ENCODE data around the gene ETV3. TPM values are rescaled to one million over a fixed set of nuclear protein-coding genes. Genes with fewer than 3 reads are reported as not detected.
"Not testable (repeated sequence)": the region's sequence is repeated elsewhere in the genome, so short reads cannot be mapped to it uniquely, and the experiment has no call there.

The ETV3 gene
- 11.3 and 13.8 TPM in 2 replicates for total RNA-seq (2014; rRNA removed; shearing (Covaris generic))
- polyA plus RNA-seq (2014; cell fraction: nucleus; rRNA removed) = 3.7 and 8.2 TPM in 2 replicates

- peak; percentile 95 for DNase-seq (ENCODE audit: extremely low read depth, low read depth)
These were observed at the start of gene ETV3 for GRCh38 chr1:157138220-157139051. TSS of gene ETV3 (minus strand) at chr1:157138395. CDS start at chr1:157136352, 2,043 bp downstream.

GRCh38 chr1:157186281-157186992 is 48.2 kb upstream of the ETV3 start:
- DNase-seq (ENCODE audit: extremely low read depth, low read depth) = no peak

GRCh38 chr1:157183870-157184269 is 45.7 kb upstream of the ETV3 start:
- no peak for DNase-seq (ENCODE audit: extremely low read depth, low read depth)

GRCh38 chr1:157182371-157182770 is 44.2 kb upstream of the ETV3 start:
- not testable (repeated sequence) for DNase-seq (ENCODE audit: extremely low read depth, low read depth)

DNA sequence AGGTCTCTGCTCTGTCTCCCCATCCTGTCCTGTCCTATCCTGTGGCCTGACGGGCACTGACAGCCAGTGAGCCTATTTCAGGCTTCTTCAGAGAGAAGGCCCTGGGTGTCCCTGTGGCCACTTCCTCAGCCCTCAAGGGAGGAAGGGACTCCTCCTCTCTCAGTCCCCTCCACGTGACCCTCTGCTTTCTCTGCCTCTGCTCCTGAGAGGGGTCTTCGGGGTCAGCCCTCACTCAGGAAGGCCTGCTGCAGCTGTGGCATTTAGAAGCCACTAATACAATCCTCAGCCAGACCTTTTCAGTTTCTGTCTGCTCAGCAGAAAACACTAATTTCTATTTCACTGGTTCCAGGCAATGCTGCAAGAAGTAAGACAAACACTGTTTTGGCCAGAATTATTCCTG is 43.6 kb upstream of the ETV3 start:
- no peak for DNase-seq (ENCODE audit: extremely low read depth, low read depth)

GRCh38 chr1:157181258-157181657 is 43.1 kb upstream of the ETV3 start:
- no peak for DNase-seq (ENCODE audit: extremely low read depth, low read depth)

DNA sequence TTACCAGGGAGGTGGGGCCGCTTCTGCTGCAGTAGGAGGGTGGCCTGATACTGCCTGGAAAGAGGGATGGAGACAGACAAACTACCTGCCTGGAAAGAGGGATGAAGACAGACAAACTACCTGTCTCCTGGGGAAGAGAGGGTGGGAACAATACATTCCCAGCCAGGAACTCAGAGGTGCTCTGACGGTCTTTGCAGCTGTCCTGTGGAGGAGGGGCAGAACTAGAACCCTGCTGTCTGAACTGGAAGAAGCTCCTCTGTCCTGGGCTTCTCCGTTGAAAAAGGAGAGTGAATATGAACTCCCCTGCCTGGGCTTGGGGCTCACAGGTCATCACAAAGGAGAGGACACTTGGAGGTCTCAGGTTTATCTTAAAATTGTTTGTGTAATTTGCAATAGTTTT is 40.3 kb upstream of the ETV3 start:
- DNase-seq (ENCODE audit: extremely low read depth, low read depth) = no peak

DNA sequence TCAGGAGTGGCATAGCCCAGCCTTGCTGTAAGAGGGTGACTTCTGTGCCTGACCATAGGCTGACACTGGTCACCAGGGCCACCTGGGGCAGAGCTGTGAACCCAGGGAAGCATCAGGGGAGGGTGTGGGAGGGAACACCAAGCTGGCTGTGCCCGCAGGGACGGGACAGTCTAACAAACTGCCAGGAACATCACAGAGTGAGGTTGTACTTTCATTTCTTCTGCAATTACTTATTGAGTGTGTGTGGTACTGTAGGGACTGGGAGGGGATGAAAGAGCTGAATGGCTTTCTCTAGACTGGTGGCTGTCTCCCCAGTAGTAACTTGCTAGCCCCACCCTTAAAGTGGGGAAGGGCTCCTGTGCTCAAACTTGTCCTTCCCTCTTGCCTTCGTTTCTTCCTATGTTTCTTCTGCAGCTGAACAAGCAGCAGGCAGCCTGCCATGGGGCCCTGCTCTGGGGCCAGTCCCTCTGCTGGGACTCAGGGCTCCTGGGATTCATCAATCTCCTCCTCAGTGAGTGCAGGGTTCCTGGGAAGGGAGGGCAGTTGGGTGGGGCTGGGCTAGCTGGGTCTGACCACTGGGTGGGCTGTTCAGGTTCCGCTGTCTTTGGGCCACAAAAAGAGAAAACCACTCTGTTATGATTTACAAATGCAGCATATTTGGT is 39.7 kb upstream of the ETV3 start:
- DNase-seq (ENCODE audit: extremely low read depth, low read depth) = no peak

DNA sequence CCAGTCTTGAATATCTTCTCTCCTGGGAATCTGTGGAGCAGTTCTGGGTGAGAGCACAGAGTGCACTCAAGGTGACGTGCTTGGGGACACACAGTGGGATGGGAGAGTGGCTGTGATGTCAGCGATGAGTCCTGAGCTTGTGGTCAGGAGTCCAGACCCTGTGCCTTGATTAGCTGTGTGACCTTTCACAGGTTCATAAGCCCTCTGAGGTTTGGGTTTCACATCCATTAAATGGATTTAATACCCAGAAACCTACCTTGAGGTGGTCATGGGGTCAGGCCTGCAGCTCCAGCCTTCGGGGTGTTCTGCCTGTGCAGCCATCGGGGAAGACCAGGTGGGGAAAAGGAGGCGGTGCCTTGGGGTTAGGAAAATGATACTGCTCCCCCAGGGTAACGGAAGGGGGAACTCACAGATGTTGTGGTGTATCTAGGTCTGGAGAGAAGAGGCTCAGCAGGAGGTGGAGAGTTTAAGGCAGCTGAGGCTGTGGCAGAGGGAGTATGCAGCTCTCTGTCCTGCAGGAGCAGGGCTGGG is 38.5 kb upstream of the ETV3 start:
- DNase-seq (ENCODE audit: extremely low read depth, low read depth) = no peak

DNA sequence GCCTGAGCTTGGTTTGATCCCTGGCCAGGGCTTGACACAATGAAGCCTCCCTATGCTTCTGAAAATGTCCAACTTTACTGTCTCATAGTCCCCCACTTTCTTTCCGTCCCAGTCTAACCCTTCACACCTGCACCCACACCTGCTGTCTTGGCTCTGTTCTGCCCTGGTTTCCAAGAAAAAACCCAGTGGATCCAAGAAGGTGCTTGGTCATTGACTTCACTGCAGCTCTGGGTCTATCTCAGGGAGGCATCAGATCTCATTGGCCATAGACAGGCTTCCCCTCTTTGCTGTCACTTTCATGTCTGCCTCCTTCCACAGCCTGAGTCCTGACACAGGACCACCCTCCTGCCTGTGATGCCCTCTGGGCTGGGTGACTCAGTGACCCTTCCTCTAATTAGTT is 37.8 kb upstream of the ETV3 start:
- DNase-seq (ENCODE audit: extremely low read depth, low read depth) = no peak

GRCh38 chr1:157173900-157174410 is 35.8 kb upstream of the ETV3 start:
- DNase-seq (ENCODE audit: extremely low read depth, low read depth) = no peak

GRCh38 chr1:157173241-157173640 is 35.0 kb upstream of the ETV3 start:
- DNase-seq (ENCODE audit: extremely low read depth, low read depth) = not testable (repeated sequence)

- DNase-seq (ENCODE audit: extremely low read depth, low read depth) = not testable (repeated sequence)
These were observed 34.4 kb upstream of the ETV3 start for GRCh38 chr1:157172591-157172990.

DNA sequence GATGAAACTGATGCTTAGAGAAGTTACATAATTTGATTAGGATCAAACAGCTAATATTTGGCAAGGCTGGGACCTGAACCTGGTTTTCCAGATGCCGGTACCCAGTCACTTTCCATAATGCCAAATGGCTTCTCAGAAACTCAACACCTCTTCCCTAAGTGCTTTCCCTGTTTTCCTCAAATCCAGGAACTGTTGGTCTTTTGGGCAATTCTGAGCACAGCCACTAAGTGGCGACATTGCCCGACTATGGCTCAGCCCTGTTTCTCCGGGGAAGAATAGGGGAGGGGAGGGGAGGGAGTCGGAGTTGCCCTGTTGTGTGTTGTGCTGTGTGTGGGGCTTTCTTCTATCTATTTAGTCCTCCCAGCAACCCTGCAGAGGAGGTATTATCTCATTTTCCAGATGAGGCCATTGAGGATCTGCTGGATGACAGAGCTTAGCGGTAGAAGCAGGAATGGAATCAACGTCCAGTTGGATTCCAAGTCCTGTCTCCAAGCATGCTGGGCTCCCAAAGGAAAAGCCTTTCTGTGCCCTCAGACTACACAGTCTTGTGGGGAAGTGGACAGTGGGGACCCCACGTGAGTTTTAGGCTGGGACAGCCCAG is 33.8 kb upstream of the ETV3 start:
- not testable (repeated sequence) for DNase-seq (ENCODE audit: extremely low read depth, low read depth)

DNA sequence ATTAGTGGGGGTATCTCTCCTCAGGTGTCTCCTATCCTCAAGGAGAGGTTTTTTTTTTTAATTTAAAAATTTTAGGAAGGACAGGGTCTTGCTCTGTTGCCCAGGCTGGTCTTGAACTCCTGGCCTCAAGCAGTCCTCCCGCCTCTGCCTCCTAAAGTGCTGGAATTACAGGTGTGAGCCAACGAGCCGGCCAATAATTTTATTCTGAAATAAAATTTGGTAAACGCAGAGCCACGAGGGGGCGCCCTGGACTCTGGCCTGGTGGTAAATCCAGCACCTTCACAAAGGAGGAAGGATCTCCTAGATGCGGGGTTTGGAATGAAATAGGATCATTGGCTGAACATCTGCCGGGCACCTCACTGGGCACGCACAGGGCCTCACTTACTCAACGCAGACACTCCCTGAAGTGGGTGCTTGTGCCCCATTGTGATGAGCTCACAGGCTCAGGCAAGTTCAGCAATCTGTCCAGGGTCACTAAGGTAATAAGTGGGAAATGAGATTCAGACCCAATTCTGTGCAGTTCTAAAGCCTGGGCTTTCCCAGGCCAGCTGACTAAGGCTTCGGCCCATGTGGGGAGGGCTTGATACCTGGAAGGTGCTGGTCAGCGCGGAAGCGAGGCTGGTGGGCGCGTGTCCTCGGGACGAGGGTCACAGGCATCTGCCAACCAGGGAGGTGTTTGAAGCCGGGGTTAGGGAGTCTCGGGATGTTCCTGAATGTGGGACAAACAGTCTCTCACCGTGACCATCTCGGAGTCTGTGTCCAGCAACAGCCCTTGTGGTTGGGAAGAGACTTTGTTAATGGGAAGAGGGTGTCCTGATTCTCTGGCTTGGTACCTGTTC is 32.7 kb upstream of the ETV3 start:
- peak; percentile 44 for DNase-seq (ENCODE audit: extremely low read depth, low read depth)

DNA sequence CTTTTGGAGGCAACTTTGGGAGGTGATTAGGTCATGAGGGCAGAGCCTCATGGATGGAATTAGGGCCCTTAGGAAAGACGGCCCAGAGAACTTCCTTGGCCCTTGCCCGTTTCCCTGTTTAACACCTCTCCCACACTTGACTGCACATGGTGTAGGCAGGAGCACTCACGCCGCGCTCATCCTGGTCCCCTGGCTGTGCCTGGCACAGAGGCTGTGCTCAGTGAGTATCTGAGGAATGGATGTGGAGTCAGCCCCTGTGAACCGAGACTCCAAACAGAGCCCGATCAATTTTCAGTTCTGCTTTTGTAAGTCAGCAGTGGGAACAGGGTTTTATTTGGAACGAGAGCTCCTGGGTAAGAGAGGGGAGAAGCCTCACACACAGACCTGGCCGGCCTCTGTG is 29.8 kb upstream of the ETV3 start:
- no peak for DNase-seq (ENCODE audit: extremely low read depth, low read depth)

- no peak for DNase-seq (ENCODE audit: extremely low read depth, low read depth)
These were observed 29.2 kb upstream of the ETV3 start for GRCh38 chr1:157167437-157167836.

- DNase-seq (ENCODE audit: extremely low read depth, low read depth) = no peak
These were observed 28.4 kb upstream of the ETV3 start for GRCh38 chr1:157166590-157166989.
